Measurements from ENCODE around the gene TAP1.
A peak's percentile ranks its signal among the peaks of the same experiment; 100 is the strongest.

TAP1 gene

GRCh38 chr6:32796848-32797776 lies 56.4 kb downstream of the TAP1 start:
- DNase-seq = peak; percentile 30
